HUES48 (cell line): Measurements from ENCODE around the gene NKAIN1.

ENCODE experiments used
- H3K27ac ChIP-seq: one replicate; pipeline ENCODE4 v1.7.0; 2013; ENCODE audit warnings: low read depth, low read length, inconsistent platforms
- H3K27me3 ChIP-seq: 2 replicates; pipeline ENCODE4 v1.6.1; 2013; ENCODE audit warnings: mild to moderate bottlenecking, low read length; ENCODE audit not compliant: control insufficient read depth, insufficient read depth
- H3K36me3 ChIP-seq: 2 replicates; pipeline ENCODE4 v1.6.1; 2013; ENCODE audit warnings: low read length; ENCODE audit not compliant: control insufficient read depth, insufficient read depth
- H3K4me1 ChIP-seq: 2 replicates; pipeline ENCODE4 v1.6.1; 2013; ENCODE audit warnings: mild to moderate bottlenecking, low read length; ENCODE audit not compliant: control insufficient read depth, insufficient read depth
- H3K4me3 ChIP-seq: 2 replicates; pipeline ENCODE4 v1.5.1; 2013; ENCODE audit warnings: mild to moderate bottlenecking, low read depth, low read length
- H3K9ac ChIP-seq: 2 replicates; pipeline ENCODE4 v1.6.1; 2013; ENCODE audit warnings: mild to moderate bottlenecking, low read depth, low read length, moderate library complexity
- H3K9me3 ChIP-seq: 2 replicates; pipeline ENCODE4 v1.6.1; 2013; ENCODE audit warnings: low read length; ENCODE audit not compliant: control insufficient read depth, insufficient read depth

Gene NKAIN1

GRCh38 chr1:31234123-31234708 is 5.5 kb downstream of the NKAIN1 start:
- Histone ChIP-seq H3K9me3 (no peaks in the 10 kb centered on the region), H3K4me3 (no peak overlapping the region), H3K9ac (no peak overlapping the region), H3K27ac (no peak overlapping the region), H3K27me3 (peaks cover 14% of the 10 kb centered on the region), H3K36me3 (no peaks in the 10 kb centered on the region), H3K4me1 (peaks cover 3% of the 10 kb centered on the region)

- Histone ChIP-seq H3K27me3 (no peaks in the 10 kb centered on the region), H3K36me3 (no peaks in the 10 kb centered on the region), H3K4me3 (no peak overlapping the region), H3K4me1 (no peaks in the 10 kb centered on the region; the same call in 1 of the 2 replicates), H3K9me3 (no peaks in the 10 kb centered on the region), H3K9ac (no peak overlapping the region), H3K27ac (no peak overlapping the region)
These were observed 7.0 kb downstream of the NKAIN1 start for GRCh38 chr1:31232689-31233088.

- H3K27ac ChIP-seq, result no peak overlapping the region
- H3K36me3 ChIP-seq, result no peaks in the 10 kb centered on the region
- no peak overlapping the region for H3K4me3 ChIP-seq
- H3K9ac ChIP-seq, result no peak overlapping the region
- H3K27me3 ChIP-seq, result no peaks in the 10 kb centered on the region
- no peaks in the 10 kb centered on the region; the same call in 1 of the 2 replicates for H3K4me1 ChIP-seq
- no peaks in the 10 kb centered on the region for H3K9me3 ChIP-seq
These were observed 7.9 kb downstream of the NKAIN1 start for GRCh38 chr1:31231802-31232201.

GRCh38 chr1:31230378-31230777 is 9.3 kb downstream of the NKAIN1 start:
- Histone ChIP-seq H3K4me1 (no peaks in the 10 kb centered on the region; the same call in 1 of the 2 replicates), H3K9me3 (no peaks in the 10 kb centered on the region), H3K9ac (no peak overlapping the region), H3K27ac (no peak overlapping the region), H3K4me3 (no peak overlapping the region), H3K36me3 (no peaks in the 10 kb centered on the region), H3K27me3 (no peaks in the 10 kb centered on the region)

- no peaks in the 10 kb centered on the region for H3K27me3 ChIP-seq
- H3K9me3 ChIP-seq, result no peaks in the 10 kb centered on the region
- no peaks in the 10 kb centered on the region for H3K36me3 ChIP-seq
- H3K9ac ChIP-seq, result no peak overlapping the region
- no peaks in the 10 kb centered on the region; the same call in 1 of the 2 replicates for H3K4me1 ChIP-seq
- no peak overlapping the region for H3K27ac ChIP-seq
- no peak overlapping the region for H3K4me3 ChIP-seq
These were observed 10.7 kb downstream of the NKAIN1 start for GRCh38 chr1:31228986-31229385.

- Histone ChIP-seq H3K36me3 (no peaks in the 10 kb centered on the region), H3K4me3 (no peak overlapping the region), H3K9me3 (no peaks in the 10 kb centered on the region), H3K27me3 (no peaks in the 10 kb centered on the region), H3K27ac (no peak overlapping the region), H3K9ac (no peak overlapping the region), H3K4me1 (no peaks in the 10 kb centered on the region)
These were observed 11.7 kb downstream of the NKAIN1 start for GRCh38 chr1:31227891-31228568.

- H3K27ac ChIP-seq, result no peak overlapping the region
- H3K4me3 ChIP-seq, result no peak overlapping the region
- H3K4me1 ChIP-seq, result 0 out of 2 replicates have a peak, but pooled peaks cover 4% of the 10 kb centered on the region
- H3K27me3 ChIP-seq, result no peaks in the 10 kb centered on the region
- H3K9me3 ChIP-seq, result no peaks in the 10 kb centered on the region
- H3K9ac ChIP-seq, result no peak overlapping the region
- no peaks in the 10 kb centered on the region for H3K36me3 ChIP-seq
These were observed 15.6 kb downstream of the NKAIN1 start for GRCh38 chr1:31224068-31224467.

- Histone ChIP-seq H3K36me3 (no peaks in the 10 kb centered on the region), H3K4me3 (no peak overlapping the region)
These were observed 17.5 kb downstream of the NKAIN1 start for GRCh38 chr1:31222176-31222575.

GRCh38 chr1:31221072-31221471 is 18.6 kb downstream of the NKAIN1 start:
- no peaks in the 10 kb centered on the region for H3K9me3 ChIP-seq
- no peak overlapping the region for H3K4me3 ChIP-seq
- H3K4me1 ChIP-seq, result peaks cover 8% of the 10 kb centered on the region
- H3K27ac ChIP-seq, result no peak overlapping the region
- H3K36me3 ChIP-seq, result no peaks in the 10 kb centered on the region
- H3K27me3 ChIP-seq, result no peaks in the 10 kb centered on the region
- no peak overlapping the region for H3K9ac ChIP-seq

More at GRCh38 chr1:31222176-31222575, 17.5 kb downstream of the NKAIN1 start:
- no peak overlapping the region for H3K27ac ChIP-seq
- no peak overlapping the region for H3K9ac ChIP-seq
- H3K27me3 ChIP-seq, result no peaks in the 10 kb centered on the region
- no peaks in the 10 kb centered on the region for H3K9me3 ChIP-seq
- H3K4me1 ChIP-seq, result 0 out of 2 replicates have a peak, but pooled peaks cover 4% of the 10 kb centered on the region

- Histone ChIP-seq H3K4me1 (peaks cover 13% of the 10 kb centered on the region), H3K36me3 (no peaks in the 10 kb centered on the region), H3K27me3 (no peaks in the 10 kb centered on the region), H3K9ac (no peak overlapping the region), H3K4me3 (no peak overlapping the region), H3K9me3 (no peaks in the 10 kb centered on the region), H3K27ac (no peak overlapping the region)
These were observed 20.2 kb downstream of the NKAIN1 start for GRCh38 chr1:31219489-31219888.

- Histone ChIP-seq H3K27me3 (no peaks in the 10 kb centered on the region), H3K4me3 (no peak overlapping the region), H3K9me3 (no peaks in the 10 kb centered on the region), H3K4me1 (peaks cover 13% of the 10 kb centered on the region), H3K9ac (no peak overlapping the region), H3K36me3 (no peaks in the 10 kb centered on the region), H3K27ac (no peak overlapping the region)
These were observed 21.0 kb downstream of the NKAIN1 start for GRCh38 chr1:31218705-31219104.
